Coronary artery (tissue), 2 donors: ENCODE data around the gene WFDC5.
"Not testable (repeated sequence)": the region's sequence is repeated elsewhere in the genome, so short reads cannot be mapped to it uniquely, and the experiment has no call there.

Experiments used
- DNase-seq: peaks from one replicate; pipeline ENCODE4 v3.0.0-alpha.2; 2017; ENCODE audit warnings: low spot score
- H3K27ac ChIP-seq, 2 donors: fragments of 200-600 bp; sonication (generic); one replicate each; pipeline ENCODE4 v1.5.1; 2016 to 2019
- H3K4me3 ChIP-seq: fragments of 200-600 bp; sonication (generic); 2 replicates; pipeline ENCODE4 v1.5.1; 2016; ENCODE audit warnings: mild to moderate bottlenecking, moderate library complexity
- CTCF ChIP-seq: fragments of 200-600 bp; sonication (generic); IDR thresholded peaks from one replicate; pipeline ENCODE4 v1.5.1; 2019; ENCODE audit warnings: antibody characterized with exemption

The WFDC5 gene

GRCh38 chr20:45114465-45115385 lies at the start of gene WFDC5:
Gene WFDC5, minus strand, starts transcription at chr20:45115174. Its CDS starts 91 bp downstream, at chr20:45115083.
- H3K4me3 ChIP-seq: no peak within 1 kb of the TSS
- DNase-seq: no peak
- no peak within 1 kb of the TSS for H3K27ac ChIP-seq
- TF ChIP-seq CTCF: no peak

GRCh38 chr20:45163083-45163803 lies 48.3 kb upstream of the WFDC5 start:
- no peak overlapping the region for H3K27ac ChIP-seq
- no peak overlapping the region for H3K4me3 ChIP-seq
- no peak for TF ChIP-seq CTCF
- no peak for DNase-seq

- DNase-seq: no peak
- no peak for TF ChIP-seq CTCF
- Histone ChIP-seq H3K27ac (no peak overlapping the region), H3K4me3 (no peak overlapping the region)
Observed at GRCh38 chr20:45157962-45158361, 43.0 kb upstream of the WFDC5 start.

- no peak for TF ChIP-seq CTCF
- no peak overlapping the region for H3K27ac ChIP-seq
- DNase-seq: no peak
- H3K4me3 ChIP-seq: no peak overlapping the region
Observed at GRCh38 chr20:45156713-45157112, 41.7 kb upstream of the WFDC5 start.

- DNase-seq, H3K4me3 ChIP-seq, H3K27ac ChIP-seq: not testable (repeated sequence)
Observed at GRCh38 chr20:45154794-45155193, 39.8 kb upstream of the WFDC5 start.

GRCh38 chr20:45154183-45154582 lies 39.2 kb upstream of the WFDC5 start:
- DNase-seq: no peak
- no peak overlapping the region for H3K4me3 ChIP-seq
- no peak for TF ChIP-seq CTCF
- H3K27ac ChIP-seq: no peak overlapping the region

- Histone ChIP-seq H3K27ac (no peak overlapping the region), H3K4me3 (no peak overlapping the region)
- no peak for TF ChIP-seq CTCF
- DNase-seq: no peak
Observed at GRCh38 chr20:45153752-45154151, 38.8 kb upstream of the WFDC5 start.
